CD8-positive, alpha-beta memory T cell (primary cell): ENCODE results near the gene ABAT. TPM values are rescaled to one million over a fixed set of nuclear protein-coding genes. Genes with fewer than 3 reads are reported as not detected.
A peak's percentile ranks its signal among the peaks of the same experiment; 100 is the strongest.
"Not testable (repeated sequence)": the region's sequence is repeated elsewhere in the genome, so short reads cannot be mapped to it uniquely, and the experiment has no call there.

Experiments
- CTCF ChIA-PET: fragments of 350-600 bp; sonication (Branson Sonifier 250); formaldehyde crosslinking; loops from one replicate; lab custom pipeline; 2021; ENCODE audit warnings: antibody characterized with exemption; lab: Charles Lee
- POLR2A ChIA-PET: fragments of 350-600 bp; sonication (Branson Sonifier 250); formaldehyde crosslinking; loops from one replicate; lab custom pipeline; 2021; ENCODE audit warnings: antibody characterized with exemption; lab: Charles Lee
- DNase-seq, 5 donors: peaks; one replicate each; pipeline versions ENCODE4 v3.0.0 to v3.0.0-alpha.2; 2020 to 2022; ENCODE audit warnings: mixed read lengths in 1 of 5
- H3K27ac ChIP-seq: one replicate; pipeline ENCODE4 v1.7.0; 2013; ENCODE audit warnings: low read depth, mild to moderate bottlenecking, low read length, moderate library complexity
- H3K27me3 ChIP-seq: 2 replicates; pipeline ENCODE4 v1.7.0; 2013; ENCODE audit warnings: low read length, mild to moderate bottlenecking; ENCODE audit not compliant: insufficient read depth, poor library complexity, severe bottlenecking
- H3K36me3 ChIP-seq: 2 replicates; pipeline ENCODE4 v1.7.0; 2013; ENCODE audit warnings: mild to moderate bottlenecking, low read length, moderate library complexity; ENCODE audit not compliant: insufficient read depth
- H3K4me1 ChIP-seq: 2 replicates; pipeline ENCODE4 v1.7.0; 2013; ENCODE audit warnings: mild to moderate bottlenecking, low read length, moderate library complexity; ENCODE audit not compliant: insufficient read depth
- H3K4me3 ChIP-seq: 2 replicates; pipeline ENCODE4 v1.7.0; 2013; ENCODE audit warnings: mild to moderate bottlenecking, low read length
- H3K9me3 ChIP-seq: 2 replicates; pipeline ENCODE4 v1.7.0; 2013; ENCODE audit warnings: mild to moderate bottlenecking, low read length
- H3K27ac Mint-ChIP-seq, 8 donors: one replicate each; pipeline ENCODE4 v1.8.0; 2020 to 2021; ENCODE audit warnings: mixed read lengths in 8 of 8, mild to moderate bottlenecking in 6 of 8, inconsistent platforms in 3 of 8, moderate library complexity in 3 of 8
- H3K27me3 Mint-ChIP-seq, 2 donors: one replicate each; pipeline ENCODE4 v1.8.0; 2020 to 2021; ENCODE audit warnings: mixed read lengths in 2 of 2, mild to moderate bottlenecking in 1 of 2, moderate library complexity in 1 of 2
- H3K36me3 Mint-ChIP-seq, 3 donors: one replicate each; pipeline ENCODE4 v1.8.0; 2020 to 2021; ENCODE audit warnings: mixed read lengths in 3 of 3, inconsistent platforms in 1 of 3, mild to moderate bottlenecking in 1 of 3
- H3K4me1 Mint-ChIP-seq, 3 donors: one replicate each; pipeline ENCODE4 v1.8.0; 2020 to 2021; ENCODE audit warnings: mixed read lengths in 3 of 3, inconsistent platforms in 1 of 3, mild to moderate bottlenecking in 1 of 3
- H3K4me3 Mint-ChIP-seq, 7 donors: one replicate each; pipeline ENCODE4 v1.8.0; 2020 to 2021; ENCODE audit warnings: mixed read lengths in 7 of 7, mild to moderate bottlenecking in 6 of 7, moderate library complexity in 4 of 7, inconsistent platforms in 2 of 7
- H3K9me3 Mint-ChIP-seq, 5 donors: one replicate each; pipeline ENCODE4 v1.8.0; 2020 to 2022; ENCODE audit warnings: mixed read lengths in 5 of 5, mild to moderate bottlenecking in 3 of 5, moderate library complexity in 2 of 5, inconsistent platforms in 1 of 5
- polyA plus RNA-seq: library from polyadenylated mRNA; unstranded; fragments of 300-500 nt; fragmentation: Illumina TruSeq; gene quantifications from one replicate; pipeline ENCODE4 v1.2.3, GENCODE V29; 2021
- total RNA-seq, 2 experiments: library from RNA; stranded (reverse); gene quantifications; one replicate each; pipeline ENCODE4 v1.2.3, GENCODE V29; 2021

ABAT gene
- total and polyA plus RNA-seq, 3 experiments from 2014 or later: 3.0 to 10.1 (median 9.8) TPM

DNA sequence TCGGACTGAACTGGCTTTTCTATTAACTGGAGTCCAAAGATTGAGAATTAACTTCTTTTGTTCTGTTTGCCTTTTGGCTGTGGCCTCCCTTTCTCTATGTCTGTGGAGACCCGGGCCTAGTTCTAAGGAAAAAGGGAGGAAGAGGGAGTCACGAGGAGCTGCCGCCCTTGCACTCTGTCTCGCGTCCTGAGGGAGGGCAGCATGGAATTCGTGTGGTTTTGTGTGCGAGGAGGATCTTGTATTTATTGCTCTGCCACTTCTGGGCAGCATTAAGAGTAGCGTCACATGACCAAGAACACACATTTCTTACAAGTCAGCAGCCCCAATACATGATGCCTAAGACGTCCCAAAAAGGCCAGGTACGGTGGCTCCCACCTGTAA is 29.3 kb upstream of the ABAT start:
- peaks cover 30% of the 10 kb centered on the region for H3K36me3 ChIP-seq
- peak overlapping the region in 7 of 8 donors; percentile 10 to 89 (median 82) for H3K27ac Mint-ChIP-seq
- H3K9me3 ChIP-seq: no peaks in the 10 kb centered on the region
- H3K4me3 Mint-ChIP-seq: no peak overlapping the region
- H3K27ac ChIP-seq: no peak overlapping the region
- no peak overlapping the region for H3K4me3 ChIP-seq
- H3K27me3 Mint-ChIP-seq: no peaks in the 10 kb centered on the region
- POLR2A ChIA-PET: no interaction called here
- H3K4me1 Mint-ChIP-seq: peaks cover 9 to 20% (median 14%) of the 10 kb centered on the region in 3 donors
- H3K4me1 ChIP-seq: no peaks in the 10 kb centered on the region
- H3K9me3 Mint-ChIP-seq: no peaks in the 10 kb centered on the region
- DNase-seq: no peak
- peaks cover 31 to 82% (median 38%) of the 10 kb centered on the region in 3 donors for H3K36me3 Mint-ChIP-seq
- no peaks in the 10 kb centered on the region for H3K27me3 ChIP-seq
- CTCF ChIA-PET: no interaction called here

DNA sequence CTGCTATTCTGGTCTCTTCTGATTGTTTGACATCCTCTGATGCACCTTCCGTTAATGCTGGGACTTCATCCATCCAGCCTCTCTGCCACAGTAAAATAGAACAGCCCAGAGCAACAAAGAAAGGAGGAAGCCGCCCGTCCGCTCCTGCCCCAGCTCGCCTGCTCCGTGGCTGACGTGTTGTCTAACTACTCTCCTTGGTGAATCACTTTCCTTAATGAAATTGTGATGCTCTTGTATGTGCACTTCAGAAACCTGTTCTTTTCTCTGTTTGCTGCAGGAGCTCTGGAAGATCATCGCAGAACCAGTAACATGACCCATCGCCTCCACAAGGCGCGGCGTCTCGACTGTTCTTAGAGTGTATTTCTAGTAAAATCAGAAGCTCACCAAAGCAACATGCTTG is 28.6 kb upstream of the ABAT start:
- ChIA-PET POLR2A (no interaction called here), CTCF (interaction anchor here (0.7 kb wide), 1 partner anchor 12 kb away, joined by 3 read pairs; no protein-coding TSS in a partner anchor)
- H3K27ac Mint-ChIP-seq: peak overlapping the region in 2 of 8 donors; percentile 2 to 32
- H3K4me1 ChIP-seq: no peaks in the 10 kb centered on the region
- peaks cover 30% of the 10 kb centered on the region for H3K36me3 ChIP-seq
- no peak overlapping the region for H3K4me3 ChIP-seq
- peaks cover 9 to 20% (median 14%) of the 10 kb centered on the region in 3 donors for H3K4me1 Mint-ChIP-seq
- no peaks in the 10 kb centered on the region for H3K27me3 Mint-ChIP-seq
- H3K4me3 Mint-ChIP-seq: no peak overlapping the region
- H3K27ac ChIP-seq: no peak overlapping the region
- H3K9me3 ChIP-seq: no peaks in the 10 kb centered on the region
- H3K27me3 ChIP-seq: no peaks in the 10 kb centered on the region
- peaks cover 31 to 81% (median 38%) of the 10 kb centered on the region in 3 donors for H3K36me3 Mint-ChIP-seq
- no peak for DNase-seq
- H3K9me3 Mint-ChIP-seq: no peaks in the 10 kb centered on the region

DNA sequence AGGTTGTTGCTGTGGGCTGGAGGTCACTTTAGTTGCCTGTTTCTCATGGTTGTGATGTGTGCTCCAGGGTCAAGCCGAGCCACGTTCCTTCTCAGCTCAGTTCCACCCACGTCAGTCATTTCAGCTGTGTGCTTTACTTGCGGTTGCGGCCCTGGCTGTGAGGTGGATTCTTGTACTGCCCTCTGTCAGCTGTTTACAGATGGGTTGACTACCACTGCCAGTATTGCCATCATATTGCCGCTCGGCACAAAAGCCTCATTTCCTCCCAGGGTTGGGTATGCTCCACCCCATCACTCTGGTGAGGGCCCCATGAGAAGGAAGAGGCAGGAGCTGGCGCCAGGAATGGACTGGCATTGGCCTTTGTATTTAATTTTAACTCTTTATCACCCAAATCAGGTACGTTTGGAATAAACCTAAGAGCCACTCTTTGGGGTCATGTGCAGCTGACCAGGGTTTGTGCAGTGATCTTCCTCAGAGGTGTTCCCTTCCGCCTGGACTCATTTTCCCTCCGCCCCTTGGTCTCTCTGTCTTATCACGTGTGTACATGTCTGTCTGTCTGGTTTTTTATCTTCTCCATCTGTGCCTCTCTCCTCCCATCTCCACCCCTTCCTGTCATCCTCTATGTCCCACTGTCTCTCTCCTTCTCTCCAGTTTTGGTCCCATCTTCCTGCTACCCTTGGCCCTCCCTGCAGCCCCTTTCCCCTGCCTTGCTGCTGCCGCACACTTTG is 27.9 kb upstream of the ABAT start:
- no peaks in the 10 kb centered on the region for H3K9me3 ChIP-seq
- DNase-seq: no peak
- H3K27ac ChIP-seq: no peak overlapping the region
- H3K4me3 ChIP-seq: no peak overlapping the region
- H3K4me1 ChIP-seq: no peaks in the 10 kb centered on the region
- Mint-ChIP-seq H3K4me3 (no peak overlapping the region), H3K9me3 (no peaks in the 10 kb centered on the region), H3K27me3 (no peaks in the 10 kb centered on the region), H3K36me3 (peaks cover 30 to 75% (median 38%) of the 10 kb centered on the region in 3 donors), H3K27ac (no peak overlapping the region), H3K4me1 (peaks cover 9 to 20% (median 14%) of the 10 kb centered on the region in 3 donors)
- CTCF ChIA-PET: interaction anchor here (0.7 kb wide), 1 partner anchor 11 kb away, joined by 3 read pairs; no protein-coding TSS in a partner anchor
- POLR2A ChIA-PET: no interaction called here
- H3K27me3 ChIP-seq: no peaks in the 10 kb centered on the region
- peaks cover 30% of the 10 kb centered on the region for H3K36me3 ChIP-seq

DNA sequence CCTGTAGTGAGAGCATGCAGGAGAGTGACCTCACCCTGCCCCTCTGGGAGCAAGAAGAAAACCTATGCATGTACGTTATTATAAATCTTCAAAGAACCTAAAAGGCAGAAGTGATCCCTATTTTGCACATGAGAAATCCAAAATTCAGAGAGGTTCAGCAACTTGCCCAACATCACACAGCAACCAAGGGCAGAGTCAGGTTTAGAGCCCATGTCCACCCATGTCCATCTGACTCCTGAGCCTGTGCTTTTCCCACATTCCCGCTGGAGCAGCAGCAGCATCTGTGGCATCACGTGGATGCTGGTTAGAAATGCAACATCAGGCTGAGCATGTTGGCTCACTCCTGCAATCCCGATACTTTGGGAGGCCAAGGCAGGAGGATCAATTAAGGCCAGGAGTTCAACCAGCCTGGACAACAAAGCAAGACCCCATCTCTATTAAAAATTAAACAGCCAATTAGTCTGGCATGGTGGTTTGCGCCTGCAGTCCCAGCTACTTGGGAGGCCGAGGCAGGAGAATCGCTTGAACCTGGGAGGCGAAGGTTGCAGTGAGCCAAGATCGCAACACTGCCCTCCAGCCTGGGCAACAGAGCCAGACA is 26.6 kb upstream of the ABAT start:
- no peak for DNase-seq
- H3K27ac Mint-ChIP-seq: no peak overlapping the region
- no peaks in the 10 kb centered on the region for H3K9me3 ChIP-seq
- peaks cover 9 to 20% (median 14%) of the 10 kb centered on the region in 3 donors for H3K4me1 Mint-ChIP-seq
- no peak overlapping the region for H3K4me3 ChIP-seq
- POLR2A ChIA-PET: no interaction called here
- no peak overlapping the region for H3K4me3 Mint-ChIP-seq
- CTCF ChIA-PET: interaction anchor here (0.6 kb wide), 1 partner anchor 436 kb away, joined by 3 read pairs; no protein-coding TSS in a partner anchor
- H3K36me3 Mint-ChIP-seq: peaks cover 20 to 61% (median 25%) of the 10 kb centered on the region in 3 donors
- peaks cover 21% of the 10 kb centered on the region for H3K36me3 ChIP-seq
- no peaks in the 10 kb centered on the region for H3K27me3 ChIP-seq
- H3K27ac ChIP-seq: no peak overlapping the region
- no peaks in the 10 kb centered on the region for H3K9me3 Mint-ChIP-seq
- H3K4me1 ChIP-seq: no peaks in the 10 kb centered on the region
- no peaks in the 10 kb centered on the region for H3K27me3 Mint-ChIP-seq

DNA sequence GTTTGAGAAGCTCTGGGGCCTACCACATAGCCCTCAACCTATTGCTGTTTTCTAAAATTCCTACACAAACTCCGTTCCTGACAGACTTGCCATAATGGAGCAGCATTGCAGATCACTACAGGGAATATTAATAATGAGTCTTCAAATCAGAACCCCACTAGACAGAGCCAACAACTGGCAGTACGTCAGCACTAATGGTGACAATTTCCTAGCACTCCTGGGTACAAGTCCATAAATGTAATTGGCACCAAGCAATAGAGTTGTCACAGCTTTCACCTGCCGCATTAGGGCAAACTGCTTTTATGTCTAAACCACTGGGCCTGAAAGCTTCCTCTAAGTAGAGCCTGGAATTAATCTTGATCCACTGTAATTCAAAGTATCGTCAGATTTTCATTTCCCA is 25.5 kb upstream of the ABAT start:
- H3K9me3 Mint-ChIP-seq: no peaks in the 10 kb centered on the region
- H3K4me1 Mint-ChIP-seq: peaks cover 9 to 16% (median 14%) of the 10 kb centered on the region in 3 donors
- ChIA-PET CTCF (interaction anchor here (1.7 kb wide), 1 partner anchor 288 kb away, joined by 4 read pairs; no protein-coding TSS in a partner anchor), POLR2A (no interaction called here)
- no peak overlapping the region for H3K4me3 Mint-ChIP-seq
- peaks cover 15 to 52% (median 20%) of the 10 kb centered on the region in 3 donors for H3K36me3 Mint-ChIP-seq
- Histone ChIP-seq H3K9me3 (no peaks in the 10 kb centered on the region), H3K4me3 (no peak overlapping the region), H3K36me3 (peaks cover 15% of the 10 kb centered on the region), H3K27me3 (no peaks in the 10 kb centered on the region), H3K27ac (no peak overlapping the region), H3K4me1 (no peaks in the 10 kb centered on the region)
- H3K27me3 Mint-ChIP-seq: no peaks in the 10 kb centered on the region
- H3K27ac Mint-ChIP-seq: no peak overlapping the region
- no peak for DNase-seq

DNA sequence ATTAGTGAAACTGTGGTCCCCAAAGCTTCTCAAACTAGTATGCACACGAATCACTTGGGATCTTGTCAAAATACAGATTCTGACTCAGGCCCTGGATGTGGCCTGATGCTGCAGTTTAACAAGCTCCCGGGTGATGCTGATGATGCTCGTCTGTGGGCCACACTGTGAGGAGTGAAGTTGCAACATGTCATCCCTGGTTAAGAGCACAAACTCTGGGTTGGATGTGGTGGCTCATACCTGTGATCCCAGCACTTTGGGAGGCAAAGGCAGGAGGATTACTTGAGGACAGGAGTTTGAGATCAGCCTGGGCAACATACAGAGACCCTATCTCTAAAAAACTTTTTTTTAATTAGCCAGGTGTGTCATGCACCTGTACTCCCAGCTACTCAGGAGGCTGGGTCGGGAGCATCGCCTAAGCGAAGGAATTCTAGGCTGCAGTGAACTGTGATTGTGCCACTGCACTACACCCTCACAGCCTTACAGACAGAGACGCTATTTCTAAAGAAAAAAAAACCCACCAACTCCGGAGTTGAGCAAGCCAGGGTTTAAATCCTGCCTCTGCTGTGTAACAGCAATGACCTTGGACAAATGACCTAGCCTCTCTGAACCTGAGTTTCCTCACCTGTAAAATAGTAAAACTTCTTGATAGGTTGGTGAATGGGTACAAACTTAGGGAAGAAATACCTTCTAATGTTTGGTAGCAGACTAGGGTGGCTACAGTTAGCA is 24.4 kb upstream of the ABAT start:
- no peaks in the 10 kb centered on the region for H3K27me3 ChIP-seq
- H3K9me3 ChIP-seq: no peaks in the 10 kb centered on the region
- ChIA-PET CTCF (interaction anchor here (1.7 kb wide), 1 partner anchor 286 kb away, joined by 4 read pairs; no protein-coding TSS in a partner anchor), POLR2A (no interaction called here)
- H3K27me3 Mint-ChIP-seq: no peaks in the 10 kb centered on the region
- no peak overlapping the region for H3K4me3 ChIP-seq
- no peak overlapping the region for H3K4me3 Mint-ChIP-seq
- H3K36me3 Mint-ChIP-seq: peaks cover 15 to 41% (median 16%) of the 10 kb centered on the region in 3 donors
- no peak for DNase-seq
- H3K4me1 ChIP-seq: no peaks in the 10 kb centered on the region
- H3K27ac Mint-ChIP-seq: no peak overlapping the region
- H3K4me1 Mint-ChIP-seq: peaks cover 3 to 7% (median 5%) of the 10 kb centered on the region in 3 donors
- H3K36me3 ChIP-seq: peaks cover 15% of the 10 kb centered on the region
- no peak overlapping the region for H3K27ac ChIP-seq
- no peaks in the 10 kb centered on the region for H3K9me3 Mint-ChIP-seq

DNA sequence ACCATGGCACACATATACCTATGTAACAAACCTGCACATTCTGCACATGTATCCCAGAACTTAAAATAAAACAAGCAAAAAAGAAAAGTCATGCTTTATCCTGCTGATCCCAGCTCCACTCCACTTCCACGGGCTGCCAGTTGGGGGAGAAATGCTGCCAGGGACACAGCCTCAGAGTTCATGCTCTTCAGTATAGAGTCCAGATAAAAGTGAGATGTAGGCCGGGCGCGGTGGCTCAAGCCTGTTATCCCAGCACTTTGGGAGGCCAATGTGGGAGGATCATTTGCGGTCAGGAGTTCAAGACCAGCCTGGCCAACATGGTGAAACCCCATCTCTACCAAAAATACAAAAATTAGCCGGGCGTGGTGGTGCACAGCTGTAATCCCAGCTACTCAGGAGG is 22.5 kb upstream of the ABAT start:
- CTCF ChIA-PET: interaction anchor here (0.6 kb wide), 1 partner anchor 228 kb away, joined by 3 read pairs; no protein-coding TSS in a partner anchor
- H3K9me3 Mint-ChIP-seq, H3K27ac ChIP-seq, H3K27me3 Mint-ChIP-seq, H3K27ac Mint-ChIP-seq, POLR2A ChIA-PET, H3K4me3 ChIP-seq, H3K36me3 ChIP-seq, H3K4me1 Mint-ChIP-seq, DNase-seq, H3K4me3 Mint-ChIP-seq, H3K27me3 ChIP-seq, H3K4me1 ChIP-seq, H3K9me3 ChIP-seq: not testable (repeated sequence)
- peaks cover 5 to 23% (median 5%) of the 10 kb centered on the region in 3 donors for H3K36me3 Mint-ChIP-seq
